Thyroid gland (tissue), 4 donors: ENCODE measurements around the gene PDS5B.

Experiments used
- CTCF ChIP-seq, 6 experiments: fragments of 200-600 bp in 3 of 6; fragments of 450-650 bp in 3 of 6; sonication (generic) in 3 of 6; IDR thresholded peaks; one replicate each; pipeline ENCODE4 v1.5.1; 2016 to 2019; ENCODE audit warnings: antibody characterized with exemption in 6 of 6, mild to moderate bottlenecking in 2 of 6, inconsistent platforms in 1 of 6, moderate library complexity in 1 of 6
- POLR2A ChIP-seq, 2 donors: fragments of 450-650 bp; IDR thresholded peaks; one replicate each; pipeline ENCODE4 v1.6.1; 2017; ENCODE audit warnings: antibody characterized with exemption in 2 of 2, mild to moderate bottlenecking in 2 of 2, moderate library complexity in 1 of 2

GRCh38 chr13:32783067-32783466 is 196.8 kb downstream of the PDS5B start:
- TF ChIP-seq CTCF (IDR thresholded peaks at IDR 0.05) (no peak), POLR2A (IDR thresholded peaks at IDR 0.05) (no peak)
